Lower leg skin (tissue), 3 donors: ENCODE measurements around the gene PDRG1.

Experiments used
- POLR2A ChIP-seq, 2 donors: fragments of 450-650 bp; IDR thresholded peaks; one replicate each; pipeline ENCODE4 v1.6.1; 2016 to 2017; ENCODE audit warnings: antibody characterized with exemption in 2 of 2, mild to moderate bottlenecking in 1 of 2, moderate library complexity in 1 of 2
- TF ChIP-seq, protein P1 (sequence below), 3 donors: fragments of 450-650 bp; IDR thresholded peaks; one replicate each; pipeline ENCODE4 v1.5.1; 2016; ENCODE audit warnings: antibody characterized with exemption in 3 of 3, mild to moderate bottlenecking in 3 of 3, moderate library complexity in 2 of 3

DNA sequence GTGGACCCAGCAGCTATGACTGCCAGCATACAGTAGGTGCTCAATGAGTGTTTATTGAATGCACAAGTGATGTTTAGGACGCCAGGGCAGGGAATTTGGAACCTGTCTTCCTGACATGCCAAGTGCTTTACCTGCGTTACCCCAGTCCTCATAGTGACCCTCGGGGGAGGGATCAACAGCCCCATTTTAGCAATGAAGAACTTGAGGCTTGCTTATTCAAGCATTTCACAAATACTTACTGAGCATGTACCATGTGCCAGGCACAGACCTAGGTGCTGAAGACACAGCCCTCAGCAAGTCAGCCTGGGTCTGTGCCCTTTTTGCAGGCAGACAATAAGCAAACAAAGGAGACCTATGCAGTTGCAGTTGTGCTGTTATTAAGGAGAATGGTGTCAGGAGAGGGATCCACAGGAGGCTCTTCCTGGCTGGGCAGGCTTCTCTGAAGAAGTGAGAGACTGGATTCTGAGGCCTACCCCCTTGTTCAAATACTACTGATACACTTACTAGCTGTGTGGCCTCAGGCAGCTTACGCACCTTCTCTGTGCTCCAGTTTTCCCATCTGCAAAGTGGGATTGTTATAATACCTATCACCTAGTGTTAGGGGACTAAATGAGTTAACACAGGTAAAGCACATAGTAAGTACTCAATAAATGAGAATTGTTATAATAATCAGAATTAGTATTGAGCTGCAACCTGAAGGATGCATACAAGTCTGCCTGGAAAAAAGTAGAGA lies 41.6 kb downstream of the PDRG1 start:
- TF ChIP-seq, protein P1, sequence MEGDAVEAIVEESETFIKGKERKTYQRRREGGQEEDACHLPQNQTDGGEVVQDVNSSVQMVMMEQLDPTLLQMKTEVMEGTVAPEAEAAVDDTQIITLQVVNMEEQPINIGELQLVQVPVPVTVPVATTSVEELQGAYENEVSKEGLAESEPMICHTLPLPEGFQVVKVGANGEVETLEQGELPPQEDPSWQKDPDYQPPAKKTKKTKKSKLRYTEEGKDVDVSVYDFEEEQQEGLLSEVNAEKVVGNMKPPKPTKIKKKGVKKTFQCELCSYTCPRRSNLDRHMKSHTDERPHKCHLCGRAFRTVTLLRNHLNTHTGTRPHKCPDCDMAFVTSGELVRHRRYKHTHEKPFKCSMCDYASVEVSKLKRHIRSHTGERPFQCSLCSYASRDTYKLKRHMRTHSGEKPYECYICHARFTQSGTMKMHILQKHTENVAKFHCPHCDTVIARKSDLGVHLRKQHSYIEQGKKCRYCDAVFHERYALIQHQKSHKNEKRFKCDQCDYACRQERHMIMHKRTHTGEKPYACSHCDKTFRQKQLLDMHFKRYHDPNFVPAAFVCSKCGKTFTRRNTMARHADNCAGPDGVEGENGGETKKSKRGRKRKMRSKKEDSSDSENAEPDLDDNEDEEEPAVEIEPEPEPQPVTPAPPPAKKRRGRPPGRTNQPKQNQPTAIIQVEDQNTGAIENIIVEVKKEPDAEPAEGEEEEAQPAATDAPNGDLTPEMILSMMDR (IDR thresholded peaks at IDR 0.05), result no peak
- TF ChIP-seq POLR2A (IDR thresholded peaks at IDR 0.05), result no peak
